Transverse colon (tissue), 4 donors: ENCODE data around the gene SEMA4F. TPM values are rescaled to one million over a fixed set of nuclear protein-coding genes. Genes with fewer than 3 reads are reported as not detected.

Experiments used
- DNase-seq: peaks from one replicate; pipeline ENCODE4 v3.0.0-alpha.2; 2019
- H3K27ac ChIP-seq, 4 donors: fragments of 200-600 bp; sonication (generic); 2 replicates each; pipeline ENCODE4 v1.5.1; 2016 to 2018; ENCODE audit warnings: inconsistent platforms in 4 of 4
- H3K27me3 ChIP-seq: fragments of 200-600 bp; sonication (generic); 2 replicates; pipeline ENCODE4 v1.5.1; 2017; ENCODE audit warnings: inconsistent platforms
- H3K36me3 ChIP-seq, 4 donors: fragments of 200-600 bp; sonication (generic); 2 replicates each; pipeline ENCODE4 v1.5.1; 2017 to 2019; ENCODE audit warnings: inconsistent platforms in 4 of 4
- H3K4me1 ChIP-seq, 4 donors: fragments of 200-600 bp; sonication (generic); 2 replicates each; pipeline ENCODE4 v1.5.1; 2017 to 2020; ENCODE audit warnings: inconsistent platforms in 4 of 4
- H3K4me3 ChIP-seq, 4 donors: fragments of 200-600 bp; sonication (generic); 1 replicate in 1 of 4; 2 replicates in 3 of 4; pipeline versions ENCODE4 v1.5.1 to v1.6.1; 2017 to 2019; ENCODE audit warnings: inconsistent platforms in 4 of 4
- H3K9me3 ChIP-seq, 2 donors: fragments of 200-600 bp; sonication (generic); 2 replicates each; pipeline ENCODE4 v1.5.1; 2017 to 2019; ENCODE audit warnings: inconsistent platforms in 2 of 2
- EP300 ChIP-seq: sonication (generic); formaldehyde crosslinking; IDR thresholded peaks from one replicate; pipeline ENCODE4 v1.6.1; 2017; ENCODE audit warnings: antibody characterized with exemption, low read depth
- POLR2A ChIP-seq: fragments of 450-650 bp; IDR thresholded peaks from one replicate; pipeline ENCODE4 v1.6.1; 2016; ENCODE audit warnings: antibody characterized with exemption, mild to moderate bottlenecking, moderate library complexity
- POLR2AphosphoS5 ChIP-seq, 3 donors: sonication (generic); formaldehyde crosslinking; IDR thresholded peaks; one replicate each; pipeline ENCODE4 v1.6.1; 2016; ENCODE audit warnings: antibody characterized with exemption in 3 of 3
- WGBS, 2 donors: methylation state at CpG; one replicate each; pipeline ENCODE4 v1.1.5; 2018; ENCODE audit warnings: low coverage in 1 of 2; 5-methylcytosine and 5-hydroxymethylcytosine counted together
- in situ Hi-C, 4 donors: fragments of 200-750 bp; cut with MboI; loops; one replicate each; pipeline versions ENCODE4 v1.15.0 to v1.15.1; 2017; ENCODE audit warnings: low sequenced_read_pairs in 3 of 4, low pct_ligation_motif_present in 1 of 4, low pct_unique_long_range_greater_than_20kb in 1 of 4
- intact Hi-C: fragments of 100-400 bp; cut with DNase I; formaldehyde crosslinking; loops from one replicate; pipeline ENCODE4 v1.15.1; 2023; ENCODE audit warnings: low total_unique reads
- total RNA-seq, 4 donors: library from RNA; depleted of rRNA; stranded (reverse); fragments of >200 nt; gene quantifications; one replicate each; pipeline ENCODE4 v1.1.0, GENCODE V29; 2016
- TF ChIP-seq, protein P1 (sequence below), 5 experiments: fragments of 200-600 bp in 3 of 5; fragments of 450-650 bp in 2 of 5; sonication (generic) in 3 of 5; IDR thresholded peaks; 1 replicate in 2 of 5; 2 replicates in 3 of 5; pipeline ENCODE4 v1.5.1; 2016 to 2017; ENCODE audit warnings: antibody characterized with exemption in 5 of 5, inconsistent platforms in 3 of 5, mild to moderate bottlenecking in 2 of 5, moderate library complexity in 1 of 5

SEMA4F gene
- total RNA-seq, 4 donors from 2014 or later: 0.75 to 5.7 (median 3.6) TPM

DNA sequence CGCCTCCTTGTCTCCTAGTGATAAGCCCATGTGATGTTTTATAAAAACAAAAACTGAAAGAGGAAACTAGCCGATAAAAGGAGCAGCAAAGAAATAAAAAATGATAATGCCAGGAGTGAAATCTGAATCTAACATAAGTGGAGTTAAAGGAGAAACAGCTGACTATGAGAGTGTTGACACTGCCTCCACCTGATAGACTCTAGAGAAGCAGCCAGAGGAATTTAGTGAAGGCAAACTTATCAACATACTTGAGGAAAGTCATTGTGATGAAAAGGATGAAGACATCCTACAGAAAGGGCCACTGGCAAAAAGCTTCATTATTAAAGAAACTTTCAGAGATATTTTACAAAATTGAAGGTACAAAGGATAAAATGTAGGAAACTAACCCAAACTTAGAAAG, 7.8 kb upstream of the SEMA4F start:
- Histone ChIP-seq H3K4me1 (no peaks in the 10 kb centered on the region), H3K27ac (no peak overlapping the region), H3K4me3 (no peak overlapping the region), H3K27me3 (peaks cover 21% of the 10 kb centered on the region), H3K9me3 (no peaks in the 10 kb centered on the region), H3K36me3 (no peaks in the 10 kb centered on the region)
- no peak for TF ChIP-seq EP300
- no peak for TF ChIP-seq POLR2AphosphoS5 (IDR thresholded peaks at IDR 0.05)
- TF ChIP-seq, protein P1, sequence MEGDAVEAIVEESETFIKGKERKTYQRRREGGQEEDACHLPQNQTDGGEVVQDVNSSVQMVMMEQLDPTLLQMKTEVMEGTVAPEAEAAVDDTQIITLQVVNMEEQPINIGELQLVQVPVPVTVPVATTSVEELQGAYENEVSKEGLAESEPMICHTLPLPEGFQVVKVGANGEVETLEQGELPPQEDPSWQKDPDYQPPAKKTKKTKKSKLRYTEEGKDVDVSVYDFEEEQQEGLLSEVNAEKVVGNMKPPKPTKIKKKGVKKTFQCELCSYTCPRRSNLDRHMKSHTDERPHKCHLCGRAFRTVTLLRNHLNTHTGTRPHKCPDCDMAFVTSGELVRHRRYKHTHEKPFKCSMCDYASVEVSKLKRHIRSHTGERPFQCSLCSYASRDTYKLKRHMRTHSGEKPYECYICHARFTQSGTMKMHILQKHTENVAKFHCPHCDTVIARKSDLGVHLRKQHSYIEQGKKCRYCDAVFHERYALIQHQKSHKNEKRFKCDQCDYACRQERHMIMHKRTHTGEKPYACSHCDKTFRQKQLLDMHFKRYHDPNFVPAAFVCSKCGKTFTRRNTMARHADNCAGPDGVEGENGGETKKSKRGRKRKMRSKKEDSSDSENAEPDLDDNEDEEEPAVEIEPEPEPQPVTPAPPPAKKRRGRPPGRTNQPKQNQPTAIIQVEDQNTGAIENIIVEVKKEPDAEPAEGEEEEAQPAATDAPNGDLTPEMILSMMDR (IDR thresholded peaks at IDR 0.05): no peak
- no peak for TF ChIP-seq POLR2A
- WGBS, 2 donors: 31 to 59% methylated on average over 2 of the region's 2 CpGs
- intact Hi-C loops (no loop called here), in situ Hi-C loops (no loop called here)
- no peak for DNase-seq

DNA sequence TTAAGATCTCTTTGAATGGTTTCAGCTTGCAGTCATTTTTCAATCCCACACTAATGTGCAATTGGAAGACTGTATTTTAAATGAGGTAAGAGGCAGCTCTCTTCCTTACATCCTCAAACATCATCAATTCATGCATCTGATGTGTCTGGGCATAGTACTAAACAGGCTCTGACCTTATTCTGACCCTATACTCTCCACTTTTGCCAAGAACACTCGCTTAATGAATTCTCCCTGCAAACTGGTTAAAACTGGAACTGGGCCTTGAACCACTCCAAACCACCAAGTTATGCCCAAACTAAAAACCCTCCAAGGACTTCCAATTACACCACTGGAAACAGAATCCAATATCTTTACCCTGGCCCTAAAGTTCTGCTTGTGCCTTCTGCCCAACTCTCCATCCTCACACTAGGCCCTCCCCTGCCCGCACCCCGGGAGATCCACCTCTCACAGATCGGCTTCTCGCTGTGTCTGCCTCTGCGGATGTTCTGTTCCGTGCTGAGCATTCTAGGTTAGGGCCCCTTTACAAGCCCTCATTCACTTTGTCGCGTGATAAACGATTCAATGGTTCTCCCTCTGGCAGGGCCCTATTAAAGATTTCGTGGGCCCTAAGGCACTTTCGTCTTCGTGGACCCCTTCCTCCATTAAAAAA, 7.1 kb upstream of the SEMA4F start:
- intact Hi-C loops (no loop called here), in situ Hi-C loops (no loop called here)
- H3K36me3 ChIP-seq: no peaks in the 10 kb centered on the region
- no peak overlapping the region for H3K4me3 ChIP-seq
- no peaks in the 10 kb centered on the region for H3K9me3 ChIP-seq
- 83 to 94% methylated on average over 1 to 13 of the region's 13 CpGs for WGBS, 2 donors
- TF ChIP-seq, protein P1 (IDR thresholded peaks at IDR 0.05): no peak
- TF ChIP-seq POLR2A: no peak
- TF ChIP-seq EP300: no peak
- no peak for TF ChIP-seq POLR2AphosphoS5 (IDR thresholded peaks at IDR 0.05)
- no peak overlapping the region for H3K27ac ChIP-seq
- peaks cover 21% of the 10 kb centered on the region for H3K27me3 ChIP-seq
- no peak for DNase-seq
- no peaks in the 10 kb centered on the region for H3K4me1 ChIP-seq

DNA sequence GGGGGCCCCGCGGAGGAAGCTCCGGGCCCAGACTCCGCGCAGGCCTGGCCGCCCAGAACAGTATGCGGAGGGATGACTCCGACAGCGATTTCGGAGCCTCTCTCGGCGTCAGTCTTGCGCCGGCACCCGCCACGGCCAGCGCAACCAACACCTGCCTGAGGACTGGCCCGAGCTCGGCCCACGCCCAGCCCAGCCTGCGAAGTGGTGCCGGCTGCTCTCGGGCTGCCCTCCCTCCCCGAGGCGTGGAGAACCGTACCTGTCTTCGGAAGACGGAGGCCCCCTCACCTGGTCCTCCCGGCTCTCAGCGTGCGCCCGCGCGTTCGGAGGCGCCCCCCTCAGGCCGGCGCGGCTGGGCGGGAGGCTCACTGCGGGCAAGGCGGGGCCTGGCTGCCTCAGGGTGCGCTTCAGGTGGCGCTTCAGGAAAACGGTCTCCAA, 6.0 kb upstream of the SEMA4F start, which contains the start of gene M1AP:
TSS of gene M1AP (minus strand) at position 322 of the 435 bp plus-strand sequence. CDS start 8,055 bp downstream, outside the sequence.
- no peaks in the 10 kb centered on the region for H3K36me3 ChIP-seq
- no peaks in the 10 kb centered on the region for H3K4me1 ChIP-seq
- no peak for DNase-seq
- H3K9me3 ChIP-seq: no peaks in the 10 kb centered on the region
- in situ Hi-C loops: no loop called here
- 63 to 67% methylated on average over 6 to 35 of the region's 45 CpGs for WGBS, 2 donors
- peaks cover 21% of the 10 kb centered on the region for H3K27me3 ChIP-seq
- H3K27ac ChIP-seq: no peak within 1 kb of the TSS
- intact Hi-C loops: no loop called here
- TF ChIP-seq, protein P1 (IDR thresholded peaks at IDR 0.05): no peak
- no peak for TF ChIP-seq POLR2AphosphoS5 (IDR thresholded peaks at IDR 0.05)
- H3K4me3 ChIP-seq: peak within 1 kb of the TSS in 1 of 4 donors; percentile 26

DNA sequence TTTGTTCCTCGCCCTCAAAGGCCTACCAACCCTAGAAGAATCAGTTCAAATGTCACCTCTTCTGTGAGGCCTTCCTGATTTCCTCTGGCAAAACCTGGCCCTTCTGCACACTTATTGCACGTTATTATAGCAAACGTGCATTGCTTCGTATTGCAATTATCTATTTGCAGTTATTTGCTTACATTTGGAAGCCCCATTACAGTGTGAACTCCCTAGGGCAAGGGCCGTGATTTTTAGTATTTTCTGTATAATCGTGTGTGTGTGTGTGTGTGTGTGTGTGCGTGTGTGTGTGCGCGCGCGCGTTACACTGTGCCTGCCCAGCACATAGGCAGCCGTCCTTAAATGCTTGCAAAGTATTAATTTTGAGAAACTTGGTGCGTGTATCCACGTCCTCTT, 460 bp upstream of the SEMA4F start:
- 4 to 7% methylated on average over 14 to 15 of the region's 15 CpGs for WGBS, 2 donors
- Histone ChIP-seq H3K36me3 (no peaks in the 10 kb centered on the region), H3K27me3 (peaks cover 8% of the 10 kb centered on the region), H3K4me3 (peak overlapping the region in 3 of 4 donors; percentile 53 to 82 (median 56)), H3K27ac (peak overlapping the region; percentile 54 to 75 (median 62)), H3K4me1 (peaks cover 0 to 11% (median 10%) of the 10 kb centered on the region in 4 donors), H3K9me3 (no peaks in the 10 kb centered on the region)
- in situ Hi-C loops (no loop called here), intact Hi-C loops (no loop called here)
- DNase-seq: no peak
- TF ChIP-seq POLR2AphosphoS5 (IDR thresholded peaks at IDR 0.05): no peak

DNA sequence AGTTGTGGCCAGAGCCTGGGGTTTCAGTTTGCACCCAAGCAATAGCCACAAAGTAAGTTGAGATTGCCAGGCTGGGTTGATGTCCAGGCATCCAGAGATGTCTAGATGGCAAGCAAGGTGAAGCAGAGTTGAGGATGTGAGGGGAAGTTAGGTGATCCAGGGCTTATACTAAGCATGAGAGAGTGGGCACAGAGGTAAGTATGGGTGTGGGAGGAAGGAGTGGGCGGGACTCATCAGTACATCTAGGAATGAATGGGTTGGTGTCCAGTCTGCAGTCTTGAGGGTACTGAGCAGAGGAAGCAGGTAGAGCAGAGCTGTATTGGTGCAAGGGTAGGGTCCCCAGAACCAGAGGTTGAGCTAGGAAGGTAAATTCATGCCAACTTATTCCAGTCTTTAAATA, 1.5 kb downstream of the SEMA4F start:
- no peaks in the 10 kb centered on the region for H3K36me3 ChIP-seq
- peaks cover 0 to 11% (median 10%) of the 10 kb centered on the region in 4 donors for H3K4me1 ChIP-seq
- TF ChIP-seq EP300 (no peak), POLR2A (no peak), POLR2AphosphoS5 (IDR thresholded peaks at IDR 0.05) (no peak)
- TF ChIP-seq, protein P1 (IDR thresholded peaks at IDR 0.05): no peak
- in situ Hi-C loops: no loop called here
- WGBS, 2 donors: 83 to 96% methylated on average over 1 of the region's 1 CpG
- no peaks in the 10 kb centered on the region for H3K9me3 ChIP-seq
- DNase-seq: no peak
- no peak overlapping the region for H3K27ac ChIP-seq
- H3K4me3 ChIP-seq: no peak overlapping the region
- no peaks in the 10 kb centered on the region for H3K27me3 ChIP-seq
- intact Hi-C loops: no loop called here
